Naive thymus-derived CD8-positive, alpha-beta T cell (primary cell): ENCODE results near the gene UBLCP1. TPM values are rescaled to one million over a fixed set of nuclear protein-coding genes. Genes with fewer than 3 reads are reported as not detected.

ENCODE experiments used
- ATAC-seq, 2 donors: fragments of 150-1000 bp; cut with Tn5 transposase in 1 of 2; sonication (Bioruptor Pico), chemical (Tn5 transposase) in 1 of 2; 1 replicate in 1 of 2; 2 replicates in 1 of 2; pipeline ENCODE4 v1.10.0; 2021; ENCODE audit warnings: mild to moderate bottlenecking in 2 of 2, moderate library complexity in 2 of 2
- POLR2A ChIA-PET: fragments of 350-600 bp; sonication (Branson Sonifier 250); formaldehyde crosslinking; loops from one replicate; lab custom pipeline; 2021; ENCODE audit warnings: antibody characterized with exemption; lab: Charles Lee
- DNase-seq, 10 donors: peaks; one replicate each; pipeline versions ENCODE4 v3.0.0 to v3.0.0-alpha.2; 2020 to 2022
- H3K27ac Mint-ChIP-seq, 10 donors: one replicate each; pipeline ENCODE4 v1.8.0; 2020 to 2022; ENCODE audit warnings: mild to moderate bottlenecking in 10 of 10, mixed read lengths in 10 of 10, moderate library complexity in 4 of 10, inconsistent platforms in 1 of 10
- H3K27me3 Mint-ChIP-seq, 5 donors: one replicate each; pipeline ENCODE4 v1.8.0; 2021 to 2022; ENCODE audit warnings: mixed read lengths in 5 of 5
- H3K36me3 Mint-ChIP-seq, 3 donors: one replicate each; pipeline ENCODE4 v1.8.0; 2020 to 2022; ENCODE audit warnings: mixed read lengths in 3 of 3, mild to moderate bottlenecking in 2 of 3, inconsistent platforms in 1 of 3
- H3K4me1 Mint-ChIP-seq, 4 donors: one replicate each; pipeline ENCODE4 v1.8.0; 2021 to 2022; ENCODE audit warnings: mixed read lengths in 4 of 4
- H3K4me3 Mint-ChIP-seq, 10 donors: one replicate each; pipeline ENCODE4 v1.8.0; 2020 to 2022; ENCODE audit warnings: mild to moderate bottlenecking in 10 of 10, mixed read lengths in 10 of 10, moderate library complexity in 6 of 10, inconsistent platforms in 1 of 10
- H3K9me3 Mint-ChIP-seq, 9 donors: one replicate each; pipeline ENCODE4 v1.8.0; 2020 to 2022; ENCODE audit warnings: mixed read lengths in 9 of 9, mild to moderate bottlenecking in 3 of 9, inconsistent platforms in 1 of 9, moderate library complexity in 1 of 9
- polyA plus RNA-seq, 3 donors: library from polyadenylated mRNA; unstranded; fragments of 300-500 nt; fragmentation: Illumina TruSeq; gene quantifications; one replicate each; pipeline ENCODE4 v1.2.3, GENCODE V29; 2021
- total RNA-seq, 8 experiments: library from RNA in 2 of 8; stranded (reverse) in 2 of 8; gene quantifications; one replicate each; pipeline ENCODE4 v1.2.3 and lab custom pipeline; 2021 to 2026

The UBLCP1 gene
- total and polyA plus RNA-seq, 5 experiments from 2014 or later, result 37.8 to 68.4 (median 60.7) TPM

DNA sequence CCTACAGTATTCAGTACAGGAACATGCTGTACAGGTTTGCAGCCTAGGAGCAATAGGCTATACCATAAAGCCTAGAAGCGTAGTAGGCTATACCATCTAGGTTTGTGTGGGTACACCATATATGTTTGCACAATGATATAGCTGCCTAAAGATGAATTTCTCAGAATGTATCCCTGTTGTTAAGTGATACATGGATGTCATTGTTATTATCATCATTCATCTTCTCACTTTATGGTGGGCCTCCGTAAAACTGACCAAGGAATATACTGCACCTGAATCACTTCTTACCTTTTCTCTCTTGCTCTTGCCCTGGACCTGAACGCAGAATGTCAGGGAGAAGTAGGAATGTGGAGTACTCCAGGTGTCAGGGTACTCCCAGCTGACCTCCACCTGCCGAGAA lies 55.4 kb downstream of the UBLCP1 start:
- H3K4me1 Mint-ChIP-seq, result no peaks in the 10 kb centered on the region
- ATAC-seq, result no peak
- POLR2A ChIA-PET, result interaction anchor here (0.5 kb wide), 1 partner anchor 114 kb away, joined by 4 read pairs; no protein-coding TSS in a partner anchor

DNA sequence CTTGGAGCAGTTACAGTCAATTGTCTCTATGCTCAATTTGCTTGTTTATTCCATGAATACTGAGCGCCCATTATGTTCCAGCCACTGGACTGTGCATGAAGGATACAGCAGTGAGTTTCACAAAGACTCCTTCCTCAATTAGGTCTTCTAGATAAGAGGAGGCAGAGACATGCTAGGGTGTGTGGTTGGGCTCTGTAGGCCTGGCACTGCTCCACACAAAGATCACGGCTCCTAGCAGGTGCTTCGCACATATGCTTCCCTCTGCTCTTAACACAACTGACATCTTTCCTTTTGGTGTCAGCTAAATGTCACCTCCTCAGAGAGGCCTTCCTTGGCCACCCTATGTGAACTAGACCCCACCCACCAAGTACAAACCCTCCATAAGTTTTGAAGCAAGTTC lies 56.3 kb downstream of the UBLCP1 start:
- POLR2A ChIA-PET, result no interaction called here
- Mint-ChIP-seq H3K4me3 (no peak overlapping the region), H3K27ac (no peak overlapping the region), H3K4me1 (no peaks in the 10 kb centered on the region), H3K9me3 (no peaks in the 10 kb centered on the region), H3K27me3 (peaks cover 0 to 4% (median 2%) of the 10 kb centered on the region in 5 donors), H3K36me3 (no peaks in the 10 kb centered on the region)
- DNase-seq, result no peak
- ATAC-seq, result no peak

More for the DNA sequence above, 55.4 kb downstream of the UBLCP1 start:
- Mint-ChIP-seq H3K27ac (no peak overlapping the region), H3K4me3 (no peak overlapping the region), H3K36me3 (no peaks in the 10 kb centered on the region), H3K27me3 (peaks cover 0 to 11% (median 5%) of the 10 kb centered on the region in 5 donors), H3K9me3 (no peaks in the 10 kb centered on the region)
- no peak for DNase-seq

DNA sequence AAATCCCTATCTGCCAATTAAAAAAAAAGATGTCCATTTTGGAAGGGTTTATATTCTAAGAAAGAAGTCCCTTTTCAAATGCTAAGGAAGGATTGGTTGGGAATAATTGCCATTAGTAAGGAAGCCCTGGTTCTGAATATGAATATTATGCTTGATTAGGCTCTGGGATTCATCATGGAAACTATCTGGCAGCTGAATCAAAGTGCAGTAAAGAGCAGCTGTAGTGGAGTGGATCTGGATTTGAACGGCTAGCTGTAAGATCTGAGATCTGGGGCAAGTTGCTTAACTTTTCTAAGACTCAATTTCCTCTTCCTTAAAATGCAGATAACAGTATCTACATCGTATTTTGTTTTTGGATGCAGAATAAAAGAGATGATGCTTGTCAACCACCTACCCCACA lies 56.7 kb downstream of the UBLCP1 start:
- Mint-ChIP-seq H3K4me3 (no peak overlapping the region), H3K4me1 (no peaks in the 10 kb centered on the region)
- POLR2A ChIA-PET, result no interaction called here

DNA sequence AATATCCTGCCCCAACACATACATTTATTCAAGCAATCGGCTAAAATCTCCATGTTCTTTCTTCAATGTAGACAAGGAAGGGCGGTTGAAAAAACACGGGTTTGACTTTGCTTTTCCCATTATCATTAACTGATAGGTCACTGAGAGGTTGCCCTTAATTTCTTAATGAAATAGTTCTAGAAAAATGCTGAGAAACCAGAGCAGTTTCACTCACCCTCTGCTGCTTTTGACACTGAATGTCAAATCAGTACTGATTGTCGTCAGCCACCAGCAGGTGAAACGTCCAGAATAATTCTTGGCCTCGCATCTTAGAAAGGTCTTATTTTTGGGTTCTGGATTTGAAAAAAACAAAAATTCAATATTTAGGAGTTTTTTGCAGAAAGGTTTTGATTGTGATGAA lies 59.1 kb downstream of the UBLCP1 start:
- POLR2A ChIA-PET, result no interaction called here

More for the DNA sequence above, 56.7 kb downstream of the UBLCP1 start:
- DNase-seq (no peak), ATAC-seq (no peak)
- Mint-ChIP-seq H3K9me3 (no peaks in the 10 kb centered on the region), H3K36me3 (no peaks in the 10 kb centered on the region), H3K27me3 (peaks cover 0 to 6% (median 5%) of the 10 kb centered on the region in 5 donors), H3K27ac (no peak overlapping the region)

DNA sequence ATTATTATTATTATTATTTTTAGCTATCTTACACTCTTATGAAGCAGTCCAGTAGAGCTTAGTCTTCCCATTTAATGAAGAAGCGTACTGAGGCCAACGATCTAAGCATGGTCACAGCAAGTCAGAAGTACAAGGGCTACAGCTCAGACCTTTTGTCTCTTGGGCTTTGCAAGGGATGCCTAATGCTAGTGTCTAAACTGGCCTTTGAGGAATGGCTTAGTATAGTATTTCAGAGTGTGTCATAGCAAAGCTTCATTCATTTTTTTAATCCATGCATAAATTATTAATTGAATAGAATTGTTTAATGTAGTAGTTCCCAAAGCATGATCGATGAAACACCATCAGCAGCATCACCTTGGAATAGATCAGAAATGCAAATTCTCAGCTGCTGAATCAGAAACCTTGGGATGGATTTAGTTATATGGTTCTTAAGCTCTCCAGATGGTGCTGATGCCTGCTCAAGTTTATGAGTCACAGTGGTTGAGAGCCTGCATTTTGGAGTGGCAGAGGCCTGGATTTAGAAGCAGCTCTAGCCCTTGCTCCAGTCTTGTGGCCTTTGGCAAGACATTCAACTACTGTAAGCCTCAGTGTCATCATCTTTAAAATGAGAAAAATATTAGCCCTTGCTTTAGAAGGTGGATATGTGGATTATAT lies 61.1 kb downstream of the UBLCP1 start:
- POLR2A ChIA-PET, result no interaction called here
- Mint-ChIP-seq H3K27ac (no peak overlapping the region), H3K36me3 (no peaks in the 10 kb centered on the region), H3K9me3 (no peaks in the 10 kb centered on the region), H3K27me3 (peaks cover 4 to 32% (median 9%) of the 10 kb centered on the region in 5 donors), H3K4me3 (no peak overlapping the region), H3K4me1 (no peaks in the 10 kb centered on the region)
- no peak for DNase-seq
- ATAC-seq, result no peak

More for the DNA sequence above, 59.1 kb downstream of the UBLCP1 start:
- DNase-seq (no peak), ATAC-seq (no peak)
- Mint-ChIP-seq H3K9me3 (no peaks in the 10 kb centered on the region), H3K36me3 (no peaks in the 10 kb centered on the region), H3K27me3 (peaks cover 4 to 21% (median 9%) of the 10 kb centered on the region in 5 donors), H3K27ac (no peak overlapping the region), H3K4me1 (no peaks in the 10 kb centered on the region), H3K4me3 (no peak overlapping the region)

DNA sequence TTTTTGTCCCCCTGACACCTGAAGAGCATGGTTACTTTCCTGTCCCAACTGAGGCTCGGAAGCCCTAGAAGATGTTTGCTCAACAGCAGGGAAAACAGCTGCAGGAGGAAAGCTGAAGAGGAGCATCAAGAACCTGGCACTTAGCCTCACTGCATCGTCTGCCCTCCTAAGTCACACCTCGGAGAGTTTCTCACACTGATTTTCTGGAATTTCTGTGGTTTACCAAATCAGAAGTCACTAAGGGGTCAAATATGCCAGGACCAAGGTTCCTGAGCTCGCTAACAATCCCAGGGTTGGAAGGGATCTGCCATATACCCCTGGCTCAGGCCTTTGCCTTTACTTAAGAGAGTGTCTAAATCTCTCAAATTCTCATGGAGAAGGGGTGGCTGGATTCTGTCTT lies 61.9 kb downstream of the UBLCP1 start:
- H3K27ac Mint-ChIP-seq, result no peak overlapping the region
- H3K9me3 Mint-ChIP-seq, result no peaks in the 10 kb centered on the region
- H3K36me3 Mint-ChIP-seq, result no peaks in the 10 kb centered on the region
- no peaks in the 10 kb centered on the region for H3K4me1 Mint-ChIP-seq
- POLR2A ChIA-PET, result no interaction called here
- ATAC-seq (no peak), DNase-seq (no peak)
- peaks cover 4 to 32% (median 9%) of the 10 kb centered on the region in 5 donors for H3K27me3 Mint-ChIP-seq
- H3K4me3 Mint-ChIP-seq, result no peak overlapping the region

DNA sequence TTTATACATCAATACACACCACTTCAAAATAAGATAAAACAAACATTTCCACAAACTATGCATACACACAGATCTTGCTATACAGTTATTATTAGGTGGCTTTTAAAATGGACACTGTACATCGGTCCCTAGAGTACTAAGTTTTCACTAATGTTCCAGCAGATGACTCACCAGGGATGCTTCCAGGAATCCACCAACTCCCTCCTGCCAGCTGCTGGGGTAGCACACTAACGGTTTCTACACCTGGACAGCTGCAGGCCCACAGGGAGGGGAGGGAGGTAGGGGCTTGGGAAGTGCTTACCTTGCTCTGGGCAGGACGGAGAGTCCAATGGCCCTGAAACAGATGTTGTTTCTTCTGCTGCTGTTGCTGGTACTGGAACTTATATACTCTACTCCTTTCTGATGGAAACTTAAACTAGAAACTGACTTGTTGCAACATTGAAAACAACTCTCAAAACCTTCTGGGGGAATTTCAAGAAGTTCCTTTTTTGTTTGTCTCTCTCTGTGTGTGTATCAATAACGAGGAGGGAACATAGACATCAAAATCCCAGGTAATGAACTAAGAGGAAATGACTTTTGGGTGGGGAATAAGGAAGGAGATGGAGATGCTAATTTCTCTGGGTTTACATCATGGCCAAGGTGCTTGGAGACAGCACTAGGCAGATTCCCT lies 67.2 kb downstream of the UBLCP1 start, which contains the start of gene IL12B:
Gene IL12B, minus strand, starts transcription at position 357 of the 670 bp plus-strand sequence. CDS start 3,705 bp downstream, outside the sequence.
- peaks cover 4 to 21% (median 4%) of the 10 kb centered on the region in 5 donors for H3K27me3 Mint-ChIP-seq
- no peak for ATAC-seq
- DNase-seq, result no peak
- no peaks in the 10 kb centered on the region for H3K9me3 Mint-ChIP-seq
- peaks cover 5 to 34% (median 18%) of the 10 kb centered on the region in 4 donors for H3K4me1 Mint-ChIP-seq
- POLR2A ChIA-PET, result no interaction called here
- H3K36me3 Mint-ChIP-seq, result no peaks in the 10 kb centered on the region
- H3K4me3 Mint-ChIP-seq, result peak within 1 kb of the TSS; percentile 45 to 75 (median 66)
- H3K27ac Mint-ChIP-seq, result peak within 1 kb of the TSS in 5 of 10 donors; percentile 7 to 80 (median 28)

DNA sequence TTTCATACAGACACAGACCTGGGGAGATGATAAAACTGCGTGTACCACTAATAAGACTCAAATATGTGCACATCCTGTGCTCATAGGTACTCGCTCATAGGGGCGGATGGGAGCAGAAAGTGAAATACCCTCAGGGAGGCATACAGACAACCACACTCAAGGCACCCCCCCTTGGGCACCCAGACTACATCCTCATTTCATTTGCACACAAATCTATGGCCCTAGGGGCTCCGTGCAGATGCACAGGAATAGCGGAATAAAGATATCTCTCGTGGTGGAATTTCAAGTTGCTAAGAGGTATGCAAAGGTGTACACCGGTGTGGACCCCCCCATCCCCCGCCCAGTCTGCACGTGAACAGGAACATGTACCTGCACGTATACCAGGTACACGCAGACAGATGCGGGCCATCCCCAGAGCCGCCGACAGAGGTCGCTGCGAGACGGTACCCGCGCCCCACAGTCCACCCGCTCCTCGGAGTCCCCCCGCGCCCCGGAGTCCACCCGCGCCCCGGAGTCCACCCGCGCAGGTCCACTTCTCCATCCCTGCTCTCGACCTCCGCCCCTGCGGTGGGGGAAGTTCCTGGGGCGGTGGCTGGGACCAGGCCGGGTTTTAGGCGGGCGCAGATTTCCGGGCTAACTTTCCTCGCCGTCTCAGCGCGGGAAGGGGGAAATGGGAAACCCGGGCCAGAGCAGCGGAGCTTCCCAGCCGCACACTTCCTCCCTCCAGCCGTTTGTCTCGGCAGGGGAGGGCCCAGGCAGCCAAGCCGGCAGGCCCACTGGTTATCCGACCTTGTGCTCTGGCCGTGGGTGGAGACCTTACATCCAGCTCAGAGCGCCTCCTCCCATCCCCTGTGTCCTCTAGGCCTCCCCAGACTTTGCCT lies 68.2 kb downstream of the UBLCP1 start:
- H3K36me3 Mint-ChIP-seq, result no peaks in the 10 kb centered on the region
- ATAC-seq (peak; percentile 94 to 97), DNase-seq (peak; percentile 47 to 83 (median 70))
- H3K27ac Mint-ChIP-seq, result peak overlapping the region in 6 of 10 donors; percentile 36 to 80 (median 64)
- no peaks in the 10 kb centered on the region for H3K9me3 Mint-ChIP-seq
- H3K27me3 Mint-ChIP-seq, result peaks cover 3 to 18% (median 3%) of the 10 kb centered on the region in 5 donors
- POLR2A ChIA-PET, result no interaction called here
- H3K4me1 Mint-ChIP-seq, result peaks cover 5 to 36% (median 21%) of the 10 kb centered on the region in 4 donors
- H3K4me3 Mint-ChIP-seq, result peak overlapping the region; percentile 50 to 75 (median 66)

DNA sequence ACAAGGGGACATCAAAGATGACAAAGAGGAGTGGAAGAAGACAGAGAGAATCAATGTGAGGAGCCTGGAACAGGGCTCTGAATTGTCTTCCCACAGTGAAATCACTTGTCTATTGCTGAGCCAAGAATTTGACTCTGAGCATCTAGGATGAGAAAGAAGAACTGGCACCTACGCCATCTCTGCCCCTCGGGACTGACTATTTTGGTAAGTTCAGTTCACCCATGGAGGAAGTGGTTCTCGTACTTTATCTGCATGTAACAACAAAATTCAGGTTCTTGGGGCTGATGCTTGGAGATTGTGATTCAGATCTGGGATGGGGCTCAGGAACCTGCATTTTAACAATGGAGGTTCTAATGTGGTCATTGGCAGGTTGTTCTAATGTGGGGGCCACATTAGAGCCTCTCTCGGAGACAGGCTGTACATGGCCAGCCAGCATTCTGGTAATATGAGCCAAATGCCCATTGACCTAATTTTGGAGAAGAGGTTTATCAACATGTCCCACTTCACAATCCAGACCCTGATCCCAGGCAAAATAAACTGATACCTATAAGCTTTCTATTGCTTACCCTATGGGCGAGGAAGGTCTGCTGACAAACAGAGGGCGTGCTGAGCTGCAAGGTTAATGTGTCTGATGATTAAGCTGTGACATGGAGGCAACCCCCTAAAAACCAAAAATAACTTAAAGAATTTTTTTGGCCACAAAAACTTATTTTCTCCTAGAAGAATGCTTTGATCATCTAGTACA lies 69.9 kb downstream of the UBLCP1 start:
- H3K4me3 Mint-ChIP-seq, result peak overlapping the region in 3 of 10 donors; percentile 57 to 70 (median 70)
- ATAC-seq, result no peak
- no peaks in the 10 kb centered on the region for H3K9me3 Mint-ChIP-seq
- DNase-seq, result no peak
- H3K4me1 Mint-ChIP-seq, result peaks cover 12 to 53% (median 37%) of the 10 kb centered on the region in 4 donors
- peaks cover 0 to 8% (median 0%) of the 10 kb centered on the region in 5 donors for H3K27me3 Mint-ChIP-seq
- peak overlapping the region in 1 of 10 donors; percentile 15 for H3K27ac Mint-ChIP-seq
- POLR2A ChIA-PET, result interaction anchor here (1.0 kb wide), 1 partner anchor 26 kb away, joined by 3 read pairs; no protein-coding TSS in a partner anchor
- no peaks in the 10 kb centered on the region for H3K36me3 Mint-ChIP-seq

DNA sequence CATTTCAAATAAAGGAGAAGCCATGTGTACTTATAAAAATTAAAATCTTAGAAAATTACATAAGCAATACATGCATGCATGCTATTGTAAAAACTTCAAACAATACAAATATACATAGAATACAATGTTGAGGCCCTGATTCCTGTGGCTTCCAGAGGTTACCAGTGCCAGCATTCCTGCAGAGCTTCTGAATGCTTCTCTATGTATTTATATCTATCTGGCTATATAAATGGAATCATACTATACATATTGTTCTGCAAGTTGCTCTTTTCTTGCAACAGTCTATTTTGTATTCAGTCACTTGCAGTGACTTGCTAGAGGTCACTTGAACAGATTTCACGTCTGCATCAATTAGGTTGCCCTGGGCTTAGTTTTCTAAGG lies 70.4 kb downstream of the UBLCP1 start:
- POLR2A ChIA-PET, result no interaction called here
- H3K9me3 Mint-ChIP-seq, result no peaks in the 10 kb centered on the region
- ATAC-seq (no peak), DNase-seq (no peak)
- H3K27ac Mint-ChIP-seq, result no peak overlapping the region
- no peaks in the 10 kb centered on the region for H3K36me3 Mint-ChIP-seq
- peaks cover 0 to 4% (median 0%) of the 10 kb centered on the region in 5 donors for H3K27me3 Mint-ChIP-seq
- no peak overlapping the region for H3K4me3 Mint-ChIP-seq
- H3K4me1 Mint-ChIP-seq, result peaks cover 15 to 58% (median 43%) of the 10 kb centered on the region in 4 donors
